ENCODE results near the gene CCDC88C. TPM values are rescaled to one million over a fixed set of nuclear protein-coding genes. Genes with fewer than 3 reads are reported as not detected.

Gene CCDC88C
- total and polyA plus RNA-seq, 3 donors from 2014 or later: 36.5 to 51.3 (median 47.4) TPM

DNA sequence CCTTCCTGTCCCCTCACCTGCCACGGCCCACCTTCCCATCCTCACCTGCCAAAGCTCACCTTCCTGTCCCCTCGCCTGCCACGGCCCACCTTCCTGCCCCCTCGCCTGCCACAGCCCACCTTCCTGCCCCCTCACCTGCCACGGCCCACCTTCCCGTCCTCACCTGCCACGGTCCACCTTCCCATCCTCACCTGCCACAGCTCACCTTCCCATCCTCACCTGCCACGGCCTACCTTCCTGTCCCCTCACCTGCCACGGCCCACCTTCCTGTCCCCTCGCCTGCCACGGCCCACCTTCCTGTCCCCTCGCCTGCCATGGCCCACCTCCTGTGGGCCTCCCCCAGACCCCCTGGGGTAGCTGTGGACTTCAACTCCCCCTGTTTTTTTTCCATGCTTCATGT is 124.3 kb downstream of the CCDC88C start:
- no peaks in the 10 kb centered on the region for H3K36me3 ChIP-seq (ENCODE audit: low read depth, missing control alignments)
- intact Hi-C loops (cut with DNase I; ENCODE audit: low total_unique reads): no loop called here
- TF ChIP-seq POLR2A (IDR thresholded peaks at IDR 0.05): no peak
- TF ChIP-seq, protein P1, sequence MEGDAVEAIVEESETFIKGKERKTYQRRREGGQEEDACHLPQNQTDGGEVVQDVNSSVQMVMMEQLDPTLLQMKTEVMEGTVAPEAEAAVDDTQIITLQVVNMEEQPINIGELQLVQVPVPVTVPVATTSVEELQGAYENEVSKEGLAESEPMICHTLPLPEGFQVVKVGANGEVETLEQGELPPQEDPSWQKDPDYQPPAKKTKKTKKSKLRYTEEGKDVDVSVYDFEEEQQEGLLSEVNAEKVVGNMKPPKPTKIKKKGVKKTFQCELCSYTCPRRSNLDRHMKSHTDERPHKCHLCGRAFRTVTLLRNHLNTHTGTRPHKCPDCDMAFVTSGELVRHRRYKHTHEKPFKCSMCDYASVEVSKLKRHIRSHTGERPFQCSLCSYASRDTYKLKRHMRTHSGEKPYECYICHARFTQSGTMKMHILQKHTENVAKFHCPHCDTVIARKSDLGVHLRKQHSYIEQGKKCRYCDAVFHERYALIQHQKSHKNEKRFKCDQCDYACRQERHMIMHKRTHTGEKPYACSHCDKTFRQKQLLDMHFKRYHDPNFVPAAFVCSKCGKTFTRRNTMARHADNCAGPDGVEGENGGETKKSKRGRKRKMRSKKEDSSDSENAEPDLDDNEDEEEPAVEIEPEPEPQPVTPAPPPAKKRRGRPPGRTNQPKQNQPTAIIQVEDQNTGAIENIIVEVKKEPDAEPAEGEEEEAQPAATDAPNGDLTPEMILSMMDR (IDR thresholded peaks at IDR 0.05): no peak
- H3K9me3 ChIP-seq: no peaks in the 10 kb centered on the region
- no peaks in the 10 kb centered on the region for H3K4me1 ChIP-seq
- no peak overlapping the region for H3K4me3 ChIP-seq
- 34 to 48% methylated on average over 12 of the region's 12 CpGs for WGBS, 2 donors
- no peaks in the 10 kb centered on the region for H3K27me3 ChIP-seq
- no peak for DNase-seq
- H3K27ac ChIP-seq: no peak overlapping the region

DNA sequence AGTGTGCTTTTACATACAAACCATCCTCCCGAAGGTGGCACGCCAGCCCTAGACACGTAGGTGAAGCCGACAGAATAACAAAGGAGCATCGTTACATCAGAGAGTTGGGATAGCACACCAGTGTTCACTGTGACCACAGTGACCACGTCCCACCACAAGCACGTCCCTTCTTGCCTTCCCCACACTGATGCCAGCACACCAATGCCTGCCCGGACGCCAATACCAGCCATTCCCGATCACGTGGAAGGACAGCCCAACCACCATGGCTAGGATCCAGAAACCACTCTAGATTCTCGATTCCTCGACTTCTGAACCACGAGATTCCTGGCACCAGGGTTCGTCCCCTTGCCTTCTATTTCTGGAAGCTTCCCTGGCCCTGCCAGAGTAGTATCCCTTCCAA is 125.1 kb downstream of the CCDC88C start:
- no peak for DNase-seq
- 90 to 94% methylated on average over 15 of the region's 15 CpGs for WGBS, 2 donors
- TF ChIP-seq POLR2A (IDR thresholded peaks at IDR 0.05): no peak
- TF ChIP-seq, protein P1 (IDR thresholded peaks at IDR 0.05): no peak
- Histone ChIP-seq H3K4me1 (no peaks in the 10 kb centered on the region), H3K36me3 (ENCODE audit: low read depth, missing control alignments) (no peaks in the 10 kb centered on the region), H3K27me3 (no peaks in the 10 kb centered on the region), H3K9me3 (no peaks in the 10 kb centered on the region), H3K27ac (no peak overlapping the region), H3K4me3 (no peak overlapping the region)
- intact Hi-C loops (cut with DNase I; ENCODE audit: low total_unique reads): no loop called here

GRCh38 chr14:91291786-91292405 is 125.7 kb downstream of the CCDC88C start:
- TF ChIP-seq POLR2A (IDR thresholded peaks at IDR 0.05): no peak
- TF ChIP-seq, protein P1 (IDR thresholded peaks at IDR 0.05): no peak
- Histone ChIP-seq H3K4me3 (no peak overlapping the region), H3K27me3 (no peaks in the 10 kb centered on the region), H3K4me1 (no peaks in the 10 kb centered on the region), H3K9me3 (no peaks in the 10 kb centered on the region), H3K36me3 (ENCODE audit: low read depth, missing control alignments) (no peaks in the 10 kb centered on the region), H3K27ac (no peak overlapping the region)
- WGBS, 2 donors: 90 to 92% methylated on average over 18 to 21 of the region's 21 CpGs
- intact Hi-C loops (cut with DNase I; ENCODE audit: low total_unique reads): no loop called here
- no peak for DNase-seq

GRCh38 chr14:91290986-91291385 is 126.6 kb downstream of the CCDC88C start:
- TF ChIP-seq POLR2A (IDR thresholded peaks at IDR 0.05): no peak
- TF ChIP-seq, protein P1 (IDR thresholded peaks at IDR 0.05): no peak
- no peak overlapping the region for H3K27ac ChIP-seq
- H3K4me3 ChIP-seq: no peak overlapping the region
- no peak for DNase-seq
- H3K4me1 ChIP-seq: no peaks in the 10 kb centered on the region
- H3K27me3 ChIP-seq: no peaks in the 10 kb centered on the region
- intact Hi-C loops (cut with DNase I; ENCODE audit: low total_unique reads): no loop called here
- H3K36me3 ChIP-seq (ENCODE audit: low read depth, missing control alignments): no peaks in the 10 kb centered on the region
- H3K9me3 ChIP-seq: no peaks in the 10 kb centered on the region
- 89 to 91% methylated on average over 10 of the region's 10 CpGs for WGBS, 2 donors

- 86 to 90% methylated on average over 4 of the region's 4 CpGs for WGBS, 2 donors
- intact Hi-C loops (cut with DNase I; ENCODE audit: low total_unique reads): loop anchor here (5.0 to 10.0 kb wide), 2 partner anchors 107 to 385 kb away; no protein-coding TSS in a partner anchor
- Histone ChIP-seq H3K4me3 (no peak overlapping the region), H3K27me3 (no peaks in the 10 kb centered on the region), H3K9me3 (no peaks in the 10 kb centered on the region), H3K27ac (no peak overlapping the region), H3K4me1 (no peaks in the 10 kb centered on the region), H3K36me3 (ENCODE audit: low read depth, missing control alignments) (no peaks in the 10 kb centered on the region)
- no peak for DNase-seq
- TF ChIP-seq, protein P1 (IDR thresholded peaks at IDR 0.05): no peak
- TF ChIP-seq POLR2A (IDR thresholded peaks at IDR 0.05): no peak
Measured at GRCh38 chr14:91289464-91289863, 128.2 kb downstream of the CCDC88C start.
